Measurements from ENCODE around the gene CES4A. TPM values are rescaled to one million over a fixed set of nuclear protein-coding genes. Genes with fewer than 3 reads are reported as not detected.
A peak's percentile ranks its signal among the peaks of the same experiment; 100 is the strongest.

The CES4A gene
- total RNA-seq, 1 experiment from 2014 or later, result 0.15 TPM

DNA sequence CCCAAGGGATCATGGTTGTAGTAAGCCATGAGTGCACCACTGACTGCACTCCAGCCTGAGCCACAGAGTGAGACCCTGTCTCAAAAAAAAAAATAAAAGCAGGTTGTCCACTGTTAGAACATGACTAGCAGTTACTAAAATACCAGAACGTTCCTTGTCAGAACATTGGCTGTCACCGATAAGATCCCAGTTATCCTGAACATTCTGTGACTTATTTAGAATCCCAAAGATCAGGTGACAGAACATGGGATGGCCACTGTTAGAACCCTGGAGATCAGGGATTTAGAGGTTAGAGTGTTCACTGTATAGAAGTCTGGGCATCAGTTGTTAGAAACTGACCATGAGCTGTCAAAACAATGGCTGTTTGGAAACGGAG is 8.6 kb downstream of the CES4A start:
- no peaks in the 10 kb centered on the region for H3K9me3 ChIP-seq (ENCODE audit: low read depth, low read length, poor library complexity, severe bottlenecking)
- no TSS peak for BruUV-seq (replicated peaks)
- intact Hi-C loops (cut with micrococcal nuclease; ENCODE audit: unreplicated experiment), result no loop called here
- CTCF ChIA-PET, result no interaction called here
- no peak overlapping the region for H3K4me3 ChIP-seq (ENCODE audit: low read depth, low read length, poor library complexity, severe bottlenecking)
- no peak for TF ChIP-seq EZH2 (IDR thresholded peaks at IDR 0.05; ENCODE audit: borderline replicate concordance, low read depth, low read length, poor library complexity, severe bottlenecking)
- TF ChIP-seq, protein P1, sequence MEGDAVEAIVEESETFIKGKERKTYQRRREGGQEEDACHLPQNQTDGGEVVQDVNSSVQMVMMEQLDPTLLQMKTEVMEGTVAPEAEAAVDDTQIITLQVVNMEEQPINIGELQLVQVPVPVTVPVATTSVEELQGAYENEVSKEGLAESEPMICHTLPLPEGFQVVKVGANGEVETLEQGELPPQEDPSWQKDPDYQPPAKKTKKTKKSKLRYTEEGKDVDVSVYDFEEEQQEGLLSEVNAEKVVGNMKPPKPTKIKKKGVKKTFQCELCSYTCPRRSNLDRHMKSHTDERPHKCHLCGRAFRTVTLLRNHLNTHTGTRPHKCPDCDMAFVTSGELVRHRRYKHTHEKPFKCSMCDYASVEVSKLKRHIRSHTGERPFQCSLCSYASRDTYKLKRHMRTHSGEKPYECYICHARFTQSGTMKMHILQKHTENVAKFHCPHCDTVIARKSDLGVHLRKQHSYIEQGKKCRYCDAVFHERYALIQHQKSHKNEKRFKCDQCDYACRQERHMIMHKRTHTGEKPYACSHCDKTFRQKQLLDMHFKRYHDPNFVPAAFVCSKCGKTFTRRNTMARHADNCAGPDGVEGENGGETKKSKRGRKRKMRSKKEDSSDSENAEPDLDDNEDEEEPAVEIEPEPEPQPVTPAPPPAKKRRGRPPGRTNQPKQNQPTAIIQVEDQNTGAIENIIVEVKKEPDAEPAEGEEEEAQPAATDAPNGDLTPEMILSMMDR (conservative IDR thresholded peaks at IDR 0.05; ENCODE audit: low read depth, low read length), result no peak
- no peak for DNase-seq (ENCODE audit: low spot score)
- no peak overlapping the region for H3K27ac ChIP-seq (ENCODE audit: low read depth, low read length, poor library complexity, severe bottlenecking)
- H3K27me3 ChIP-seq (replicated peaks; ENCODE audit: insufficient read depth, low read depth, low read length, poor library complexity), result no peaks in the 10 kb centered on the region
- POLR2A ChIA-PET (ENCODE audit: low non-redundant PET), result no interaction called here
- no peaks in the 10 kb centered on the region for H3K36me3 ChIP-seq (ENCODE audit: insufficient read depth, low read length, poor library complexity, severe bottlenecking)
- no peaks in the 10 kb centered on the region for H3K4me1 ChIP-seq (ENCODE audit: insufficient read depth, low read length, poor library complexity, severe bottlenecking)

DNA sequence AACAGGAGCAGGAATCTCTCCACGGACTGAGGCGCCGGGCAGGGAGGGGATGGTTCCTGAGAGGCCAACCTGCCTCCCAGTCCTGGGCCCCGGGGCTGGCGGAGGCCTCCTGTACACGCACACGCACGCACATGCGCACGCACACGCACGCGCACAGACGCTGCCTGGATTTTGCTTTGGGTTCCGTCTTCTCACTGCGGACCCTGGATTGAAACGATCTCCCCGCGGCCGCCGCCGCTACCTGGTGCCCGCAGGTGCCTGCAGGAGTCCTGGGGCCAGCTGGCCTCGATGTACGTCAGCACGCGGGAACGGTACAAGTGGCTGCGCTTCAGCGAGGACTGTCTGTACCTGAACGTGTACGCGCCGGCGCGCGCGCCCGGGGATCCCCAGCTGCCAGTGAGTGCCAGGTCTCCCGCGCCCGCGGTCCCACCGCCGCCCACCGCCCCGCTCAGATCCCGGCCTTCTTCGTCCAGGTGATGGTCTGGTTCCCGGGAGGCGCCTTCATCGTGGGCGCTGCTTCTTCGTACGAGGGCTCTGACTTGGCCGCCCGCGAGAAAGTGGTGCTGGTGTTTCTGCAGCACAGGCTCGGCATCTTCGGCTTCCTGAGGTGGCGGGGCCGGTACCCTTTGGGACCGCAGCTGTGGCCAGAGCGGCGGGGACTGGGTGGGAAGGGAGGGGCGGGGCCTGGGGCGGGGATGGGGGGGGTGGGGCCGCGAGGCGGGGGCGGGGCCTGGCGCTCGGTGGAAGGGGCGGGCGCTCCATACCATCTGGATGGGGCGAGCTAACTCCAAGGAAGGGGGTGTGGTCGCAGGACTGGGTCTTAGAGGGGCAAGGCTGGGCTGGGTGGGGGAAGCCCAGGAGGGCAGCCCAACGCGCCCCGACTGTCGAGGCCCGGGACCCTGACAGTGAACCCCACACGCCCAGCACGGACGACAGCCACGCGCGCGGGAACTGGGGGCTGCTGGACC is 12.3 kb downstream of the CES4A start:
- Histone ChIP-seq H3K27me3 (replicated peaks; ENCODE audit: insufficient read depth, low read depth, low read length, poor library complexity) (no peaks in the 10 kb centered on the region), H3K4me3 (ENCODE audit: low read depth, low read length, poor library complexity, severe bottlenecking) (peak overlapping the region; percentile 41), H3K27ac (ENCODE audit: low read depth, low read length, poor library complexity, severe bottlenecking) (no peak overlapping the region), H3K36me3 (ENCODE audit: insufficient read depth, low read length, poor library complexity, severe bottlenecking) (no peaks in the 10 kb centered on the region), H3K4me1 (ENCODE audit: insufficient read depth, low read length, poor library complexity, severe bottlenecking) (no peaks in the 10 kb centered on the region), H3K9me3 (ENCODE audit: low read depth, low read length, poor library complexity, severe bottlenecking) (no peaks in the 10 kb centered on the region)
- ChIA-PET POLR2A (ENCODE audit: low non-redundant PET) (no interaction called here), CTCF (interaction anchor here (0.5 kb wide), 1 partner anchor 13 kb away, joined by 3 read pairs; no protein-coding TSS in a partner anchor)
- no TSS peak for BruUV-seq (replicated peaks)
- peak; percentile 57 for DNase-seq (ENCODE audit: low spot score)
- no peak for TF ChIP-seq EZH2 (IDR thresholded peaks at IDR 0.05; ENCODE audit: borderline replicate concordance, low read depth, low read length, poor library complexity, severe bottlenecking)
- TF ChIP-seq, protein P1 (conservative IDR thresholded peaks at IDR 0.05; ENCODE audit: low read depth, low read length), result no peak
- intact Hi-C loops (cut with micrococcal nuclease; ENCODE audit: unreplicated experiment), result no loop called here

DNA sequence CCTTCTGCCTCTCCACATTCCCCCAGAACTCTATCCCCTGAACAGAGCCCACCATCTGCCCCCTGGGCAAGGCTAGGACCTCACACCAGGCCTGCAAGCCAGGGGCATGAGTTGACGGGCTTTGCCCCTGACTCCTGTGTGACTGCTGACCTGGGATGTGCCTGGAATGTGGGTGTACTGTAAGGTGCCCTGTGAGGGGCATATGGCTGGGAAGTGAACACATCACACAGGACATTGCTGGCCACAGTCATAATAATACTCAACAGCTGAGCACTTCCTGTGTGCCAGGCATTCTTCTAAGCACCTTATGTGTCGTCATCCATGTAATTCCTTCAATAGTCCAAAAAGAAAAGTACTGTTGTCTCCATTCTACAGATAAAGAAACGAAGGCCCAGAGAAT is 13.3 kb downstream of the CES4A start:
- H3K9me3 ChIP-seq (ENCODE audit: low read depth, low read length, poor library complexity, severe bottlenecking), result no peaks in the 10 kb centered on the region
- DNase-seq (ENCODE audit: low spot score), result no peak
- H3K27ac ChIP-seq (ENCODE audit: low read depth, low read length, poor library complexity, severe bottlenecking), result no peak overlapping the region
- no peaks in the 10 kb centered on the region for H3K36me3 ChIP-seq (ENCODE audit: insufficient read depth, low read length, poor library complexity, severe bottlenecking)
- CTCF ChIA-PET, result no interaction called here
- no TSS peak for BruUV-seq (replicated peaks)
- H3K4me3 ChIP-seq (ENCODE audit: low read depth, low read length, poor library complexity, severe bottlenecking), result no peak overlapping the region
- no peaks in the 10 kb centered on the region for H3K27me3 ChIP-seq (replicated peaks; ENCODE audit: insufficient read depth, low read depth, low read length, poor library complexity)
- POLR2A ChIA-PET (ENCODE audit: low non-redundant PET), result no interaction called here
- intact Hi-C loops (cut with micrococcal nuclease; ENCODE audit: unreplicated experiment), result no loop called here
- H3K4me1 ChIP-seq (ENCODE audit: insufficient read depth, low read length, poor library complexity, severe bottlenecking), result no peaks in the 10 kb centered on the region
- TF ChIP-seq EZH2 (IDR thresholded peaks at IDR 0.05; ENCODE audit: borderline replicate concordance, low read depth, low read length, poor library complexity, severe bottlenecking), result no peak
- TF ChIP-seq, protein P1 (conservative IDR thresholded peaks at IDR 0.05; ENCODE audit: low read depth, low read length), result no peak
